SK-N-MC (cell line): Measurements from ENCODE around the gene DNAJC16.
"Not testable (repeated sequence)": the region's sequence is repeated elsewhere in the genome, so short reads cannot be mapped to it uniquely, and the experiment has no call there.

ENCODE experiments used
- DNase-seq: peaks from one replicate; pipeline ENCODE4 v3.0.0-alpha.2; 2011; ENCODE audit warnings: low read depth, low spot score
- H3K27ac ChIP-seq: fragments of 200-600 bp; sonication (generic); 2 replicates; pipeline ENCODE4 v1.5.1; 2016; ENCODE audit warnings: mixed run types
- H3K36me3 ChIP-seq: fragments of 200-600 bp; sonication (generic); 2 replicates; pipeline ENCODE4 v1.6.1; 2017; ENCODE audit warnings: antibody characterized with exemption, low read length, mixed read lengths; ENCODE audit not compliant: insufficient read depth
- H3K4me3 ChIP-seq: fragments of 200-600 bp; sonication (generic); 2 replicates; pipeline ENCODE4 v1.5.1; 2016
- H3K9ac ChIP-seq: fragments of 200-600 bp; sonication (generic); 2 replicates; pipeline ENCODE4 v1.8.0; 2017; ENCODE audit warnings: mixed run types, mixed read lengths; ENCODE audit not compliant: insufficient read length
- H3K9me3 ChIP-seq: fragments of 200-600 bp; sonication (generic); 2 replicates; pipeline ENCODE4 v1.6.1; 2017; ENCODE audit warnings: low read depth, mild to moderate bottlenecking, antibody characterized with exemption, low read length, moderate library complexity, mixed read lengths
- EZH2 ChIP-seq: fragments of 200-600 bp; sonication (generic); IDR thresholded peaks from one replicate; pipeline ENCODE4 v1.6.1; 2017; ENCODE audit warnings: antibody characterized with exemption
- FOXP2 ChIP-seq: optimal IDR thresholded peaks from 2 replicates; pipeline ENCODE3; 2011; ENCODE audit warnings: mild to moderate bottlenecking, moderate library complexity; ENCODE audit not compliant: insufficient read depth; ENCODE audit errors: extremely low read length, control extremely low read depth
- POLR2AphosphoS5 ChIP-seq: IDR thresholded peaks from 2 replicates; pipeline ENCODE4 v1.6.1; 2012; ENCODE audit warnings: mild to moderate bottlenecking, low read depth, low read length, borderline replicate concordance

The DNAJC16 gene

DNA sequence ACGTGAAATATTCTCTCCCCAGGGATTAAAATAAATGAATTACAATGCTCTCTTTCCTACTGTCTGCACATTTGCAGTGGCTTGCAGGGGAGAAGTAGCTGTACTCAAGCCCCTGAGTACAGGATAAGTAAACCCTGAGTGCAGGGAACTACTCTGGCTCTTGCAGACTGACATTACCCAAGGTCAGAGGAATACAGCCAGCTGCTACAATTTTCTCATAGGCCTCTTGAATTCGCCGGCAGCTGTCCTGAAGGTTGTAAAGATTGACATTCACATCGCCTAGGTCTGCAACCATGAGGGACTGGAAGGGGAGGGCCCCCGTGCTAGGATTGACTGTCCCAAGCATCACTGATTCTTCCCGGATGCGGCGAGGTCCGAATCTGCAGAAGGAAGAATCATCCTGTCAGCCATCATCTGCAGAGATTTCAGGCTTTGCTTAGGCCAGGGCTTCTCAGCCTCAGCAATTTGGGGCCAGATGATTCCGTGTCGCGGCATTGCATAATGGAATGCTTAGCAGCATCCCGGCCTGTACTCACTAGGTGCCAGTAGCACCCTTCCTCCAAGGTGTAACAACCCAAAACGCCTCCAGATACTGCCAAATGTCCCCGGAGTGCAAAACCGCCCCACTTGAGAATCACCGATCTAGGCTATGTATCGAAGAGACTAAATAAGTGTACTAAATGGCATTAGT is 56.5 kb downstream of the DNAJC16 start:
- no peak overlapping the region for H3K4me3 ChIP-seq
- no peaks in the 10 kb centered on the region for H3K36me3 ChIP-seq
- no peak for TF ChIP-seq FOXP2
- TF ChIP-seq EZH2: no peak
- TF ChIP-seq POLR2AphosphoS5: no peak
- DNase-seq: no peak
- H3K27ac ChIP-seq: no peak overlapping the region
- no peaks in the 10 kb centered on the region for H3K9me3 ChIP-seq
- no peak overlapping the region for H3K9ac ChIP-seq

DNA sequence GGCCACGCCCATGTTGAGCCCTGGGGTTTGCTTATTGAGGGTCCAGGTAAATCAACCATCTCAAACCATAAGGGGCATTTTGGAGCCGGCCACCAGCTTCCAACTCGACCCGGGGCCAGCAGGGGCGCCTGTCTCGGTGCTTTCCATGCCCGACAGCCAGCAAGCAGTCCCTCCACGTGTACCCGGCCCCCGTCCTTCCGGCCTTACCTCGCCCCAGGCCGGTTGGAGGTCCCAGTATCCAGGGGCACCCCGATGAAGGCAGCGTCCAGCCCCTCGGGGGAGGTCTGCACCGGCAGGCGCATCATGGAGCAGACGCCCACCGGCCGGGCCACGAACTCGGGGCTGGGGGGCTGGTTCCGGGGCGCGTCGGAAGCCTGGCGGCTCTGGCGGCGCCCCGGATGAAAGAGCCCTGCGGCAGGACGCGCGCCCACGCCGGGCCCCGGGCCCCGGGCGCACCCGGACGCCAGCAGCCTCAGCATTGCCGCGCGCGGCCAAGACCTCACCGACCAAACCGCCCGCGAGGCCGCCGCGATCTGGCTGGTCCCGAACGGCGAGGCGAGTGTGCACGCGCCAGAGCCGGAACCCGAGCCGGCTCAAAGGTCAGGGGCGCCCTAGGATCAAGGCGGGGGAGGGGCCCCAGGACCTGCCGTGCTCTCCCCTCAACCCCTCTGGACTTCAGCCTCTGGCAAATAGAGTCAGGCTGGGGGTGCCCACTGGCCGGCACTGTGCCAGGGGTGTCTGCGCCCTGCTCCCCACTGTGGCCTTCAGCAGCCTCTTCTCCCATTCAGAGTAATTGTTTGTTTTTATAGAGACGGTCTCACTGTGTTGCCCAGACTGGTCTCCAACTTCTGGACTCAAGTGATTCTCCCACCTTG is 58.1 kb downstream of the DNAJC16 start, which contains the start of gene AGMAT:
Gene AGMAT, minus strand, starts transcription at position 563 of the 875 bp plus-strand sequence. Its CDS starts 84 bp downstream, at position 479.
- TF ChIP-seq POLR2AphosphoS5 (no peak), EZH2 (no peak), FOXP2 (no peak)
- DNase-seq: no peak
- H3K27ac ChIP-seq: no peak within 1 kb of the TSS
- H3K9ac ChIP-seq: no peak within 1 kb of the TSS
- H3K9me3 ChIP-seq: no peaks in the 10 kb centered on the region
- H3K4me3 ChIP-seq: no peak within 1 kb of the TSS
- no peaks in the 10 kb centered on the region for H3K36me3 ChIP-seq

- TF ChIP-seq FOXP2: no peak
- TF ChIP-seq EZH2: no peak
- TF ChIP-seq POLR2AphosphoS5: no peak
- Histone ChIP-seq H3K27ac (no peak overlapping the region), H3K4me3 (no peak overlapping the region), H3K9ac (no peak overlapping the region), H3K36me3 (no peaks in the 10 kb centered on the region), H3K9me3 (no peaks in the 10 kb centered on the region)
- DNase-seq: no peak
Measured at GRCh38 chr1:15592285-15592684, 65.6 kb downstream of the DNAJC16 start.

DNA sequence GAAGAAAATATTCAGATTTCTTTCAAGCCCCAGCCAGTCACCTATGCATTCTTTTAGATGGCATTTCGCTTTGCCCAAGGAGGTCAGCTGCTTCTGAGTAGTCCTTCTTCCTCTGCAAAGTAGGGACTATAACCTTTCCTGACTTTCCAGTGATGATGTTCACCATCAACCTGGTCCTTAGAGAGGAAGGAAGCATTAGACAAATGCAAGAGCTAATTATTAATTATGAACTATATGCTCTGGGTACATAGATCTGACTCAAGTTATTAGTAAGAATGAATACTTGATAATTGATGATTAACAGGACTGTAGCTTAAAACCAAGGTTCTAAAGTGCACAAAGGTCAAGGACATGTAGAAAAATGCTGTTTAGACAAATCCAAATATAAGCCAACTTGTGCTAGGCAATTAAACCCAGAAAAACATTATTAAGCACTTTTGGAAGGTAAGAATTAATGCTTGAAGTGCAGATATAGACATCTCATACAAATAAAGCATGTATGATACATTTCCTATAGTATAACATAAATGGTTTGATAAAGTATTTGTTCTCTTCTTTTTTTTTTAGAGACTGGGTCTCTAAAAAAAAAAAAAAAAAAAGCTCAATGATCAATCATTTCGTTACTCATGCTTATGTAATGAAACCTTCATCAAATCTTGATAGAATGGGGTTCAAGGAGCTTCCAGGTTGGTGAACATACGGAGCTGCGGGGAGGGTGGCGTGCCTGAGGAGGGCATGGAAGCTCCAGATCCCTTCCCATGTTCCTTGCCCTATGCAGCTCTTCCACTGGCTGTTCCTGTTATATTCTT is 69.4 kb downstream of the DNAJC16 start:
- Histone ChIP-seq H3K36me3 (no peaks in the 10 kb centered on the region), H3K9ac (no peak overlapping the region), H3K27ac (no peak overlapping the region), H3K4me3 (no peak overlapping the region), H3K9me3 (no peaks in the 10 kb centered on the region)
- TF ChIP-seq EZH2 (no peak), FOXP2 (no peak), POLR2AphosphoS5 (no peak)
- DNase-seq: no peak

- H3K4me3 ChIP-seq: no peak overlapping the region
- DNase-seq: no peak
- no peaks in the 10 kb centered on the region for H3K9me3 ChIP-seq
- no peak overlapping the region for H3K27ac ChIP-seq
- no peaks in the 10 kb centered on the region for H3K36me3 ChIP-seq
- H3K9ac ChIP-seq: no peak overlapping the region
- TF ChIP-seq POLR2AphosphoS5 (no peak), EZH2 (no peak), FOXP2 (no peak)
Measured at GRCh38 chr1:15598436-15598835, 71.8 kb downstream of the DNAJC16 start.

GRCh38 chr1:15603050-15603965 is 76.7 kb downstream of the DNAJC16 start:
- TF ChIP-seq POLR2AphosphoS5 (peak; percentile 81), FOXP2 (no peak)
- H3K9ac ChIP-seq: peak overlapping the region; percentile 41
- no peaks in the 10 kb centered on the region for H3K9me3 ChIP-seq
- H3K27ac ChIP-seq: no peak overlapping the region
- H3K36me3 ChIP-seq: no peaks in the 10 kb centered on the region
- peak; percentile 58 for DNase-seq
- peak overlapping the region; percentile 80 for H3K4me3 ChIP-seq

- H3K27ac ChIP-seq, DNase-seq, H3K9me3 ChIP-seq, H3K9ac ChIP-seq, H3K36me3 ChIP-seq: not testable (repeated sequence)
- H3K4me3 ChIP-seq: peak overlapping the region; percentile 80
Measured at GRCh38 chr1:15603966-15604282, 77.3 kb downstream of the DNAJC16 start.

DNA sequence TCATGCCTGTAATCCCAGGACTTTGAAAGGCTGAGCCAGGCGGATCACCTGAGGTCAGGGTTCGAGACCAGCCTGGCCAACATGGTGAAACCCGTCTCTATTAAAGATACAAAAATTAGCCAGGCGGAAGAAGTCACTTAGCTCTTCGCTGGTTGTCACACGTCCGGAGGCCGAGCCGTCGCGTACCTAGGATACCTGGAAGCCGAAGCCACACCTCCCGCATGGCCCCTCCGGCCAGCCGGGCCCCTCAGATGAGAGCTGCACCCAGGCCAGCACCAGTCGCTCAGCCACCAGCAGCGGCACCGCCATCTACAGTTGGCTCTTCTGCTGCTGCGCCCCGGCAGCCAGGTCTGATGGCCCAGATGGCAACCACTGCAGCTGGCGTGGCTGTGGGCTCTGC is 77.8 kb downstream of the DNAJC16 start:
- not testable (repeated sequence) for H3K27ac ChIP-seq, H3K36me3 ChIP-seq, H3K9me3 ChIP-seq, H3K4me3 ChIP-seq, DNase-seq, H3K9ac ChIP-seq
